Retinal pigment epithelial cell (primary cell): ENCODE measurements around the gene FLCN.

ENCODE experiments used
- DNase-seq: peaks from one replicate; pipeline ENCODE4 v3.0.0-alpha.2; 2010; ENCODE audit warnings: low read depth
- H3K4me3 ChIP-seq: 2 replicates; pipeline ENCODE4 v1.5.1; 2011; ENCODE audit warnings: mild to moderate bottlenecking, low read length, control low read depth, moderate library complexity
- CTCF ChIP-seq: conservative IDR thresholded peaks from 2 replicates; pipeline ENCODE4 v1.5.1; 2011; ENCODE audit warnings: low read depth, low read length, control low read depth, inconsistent platforms

The FLCN gene

DNA sequence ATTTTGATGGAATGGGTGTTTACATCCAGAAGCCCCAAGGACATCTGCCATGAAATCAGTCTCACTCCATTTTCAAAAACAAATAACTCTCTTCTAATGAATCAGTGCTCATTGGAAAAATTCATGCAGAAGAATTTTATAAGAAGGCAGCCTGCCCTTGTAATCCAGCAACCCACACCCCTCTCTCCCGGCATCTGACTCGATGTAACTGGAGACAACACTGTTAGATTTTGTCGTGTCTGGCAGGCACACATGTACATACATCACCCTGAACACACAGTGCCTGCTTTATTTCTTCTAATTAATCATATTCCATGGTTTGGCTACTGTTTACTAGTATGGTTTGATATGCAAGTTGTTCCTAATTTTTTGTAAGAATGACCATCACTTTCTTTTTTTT, 19.0 kb downstream of the FLCN start:
- DNase-seq = no peak
- no peak for TF ChIP-seq CTCF

DNA sequence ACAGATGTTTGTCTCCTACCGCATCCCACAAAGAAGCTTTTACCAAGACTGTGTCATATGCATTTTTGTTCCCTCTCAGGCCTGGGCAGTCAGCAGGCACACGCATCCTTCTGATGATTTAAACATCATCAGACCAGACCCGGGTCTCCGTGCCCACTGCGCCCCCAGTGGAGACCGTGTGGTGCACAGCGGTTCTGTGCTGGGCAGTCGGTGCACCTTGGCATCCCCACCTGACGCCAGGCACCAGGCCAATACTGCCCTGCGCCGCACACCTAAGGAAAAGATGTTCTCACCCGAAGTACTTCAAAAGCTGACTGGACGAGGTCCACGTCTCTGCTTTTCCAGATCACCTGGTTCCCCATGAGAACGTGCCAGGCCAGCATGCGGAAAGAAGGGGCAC, 20.2 kb downstream of the FLCN start:
- no peak overlapping the region for H3K4me3 ChIP-seq
- TF ChIP-seq CTCF = no peak
- no peak for DNase-seq

More for the DNA sequence above, 19.0 kb downstream of the FLCN start:
- no peak overlapping the region for H3K4me3 ChIP-seq

- TF ChIP-seq CTCF = no peak
- no peak overlapping the region for H3K4me3 ChIP-seq
- no peak for DNase-seq
Measured at GRCh38 chr17:17216236-17216635, 20.7 kb downstream of the FLCN start.

- no peak for TF ChIP-seq CTCF
- DNase-seq = no peak
- H3K4me3 ChIP-seq = no peak overlapping the region
Measured at GRCh38 chr17:17215575-17215974, 21.4 kb downstream of the FLCN start.

GRCh38 chr17:17214646-17215436, 22.1 kb downstream of the FLCN start:
- no peak for DNase-seq

GRCh38 chr17:17213775-17214174, 23.2 kb downstream of the FLCN start:
- no peak for TF ChIP-seq CTCF
- DNase-seq = no peak
- no peak overlapping the region for H3K4me3 ChIP-seq

More at GRCh38 chr17:17214646-17215436, 22.1 kb downstream of the FLCN start:
- H3K4me3 ChIP-seq = no peak overlapping the region
- no peak for TF ChIP-seq CTCF

DNA sequence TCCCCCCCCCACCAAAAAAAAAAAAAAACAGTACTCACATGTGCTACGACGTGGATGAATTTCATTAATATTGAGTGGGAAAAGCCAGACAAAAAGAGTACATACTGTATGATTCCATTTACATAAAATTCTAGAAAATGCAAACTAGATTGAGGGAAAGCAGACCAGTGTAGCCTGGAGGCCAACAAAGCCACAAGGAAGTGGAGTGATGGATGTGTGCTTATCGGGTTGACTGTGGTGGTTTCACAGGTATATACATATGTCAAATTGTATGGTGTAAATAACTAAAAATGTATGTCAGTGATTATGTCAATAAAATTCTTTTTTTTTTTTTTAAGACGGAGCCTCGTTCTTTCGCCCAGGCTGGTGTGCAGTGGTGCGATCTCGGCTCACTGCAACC, 29.0 kb downstream of the FLCN start:
- TF ChIP-seq CTCF = no peak
- DNase-seq = no peak
- H3K4me3 ChIP-seq = no peak overlapping the region
